IMR-90 (cell line): ENCODE data around the gene PKDCC. TPM values are rescaled to one million over a fixed set of nuclear protein-coding genes. Genes with fewer than 3 reads are reported as not detected.

ENCODE experiments used
- ATAC-seq: fragments of 200-7000 bp; cut with Tn5 transposase; 2 replicates; pipeline ENCODE4 v1.9.1; 2020; ENCODE audit warnings: low read depth, mild to moderate bottlenecking, moderate library complexity
- BruUV-seq: library from RNA; stranded (reverse); fragments of 400-500 nt; replicated peaks from 2 replicates; lab custom pipeline; 2021; lab: Mats Ljungman, UMichigan
- CTCF ChIA-PET: fragments of 300-600 bp; formaldehyde crosslinking; extraction: SDS; loops from one replicate; lab custom pipeline; 2021; ENCODE audit warnings: antibody characterized with exemption; lab: Yijun Ruan, JAX
- POLR2A ChIA-PET: fragments of 300-600 bp; sonication (Branson Sonifier 250); formaldehyde crosslinking; loops from one replicate; lab custom pipeline; 2022; ENCODE audit warnings: antibody characterized with exemption; ENCODE audit not compliant: unreplicated experiment; lab: Charles Lee
- DNase-seq: peaks from one replicate; pipeline ENCODE4 v3.0.0; 2013
- H2AFZ ChIP-seq: replicated peaks from 2 replicates; pipeline ENCODE3; 2013; ENCODE audit warnings: low read length, mild to moderate bottlenecking; ENCODE audit not compliant: poor library complexity
- H2AK5ac ChIP-seq: 2 replicates; pipeline ENCODE4 v1.6.1; 2013; ENCODE audit warnings: low read depth, low read length, inconsistent platforms
- H2AK9ac ChIP-seq: replicated peaks from 2 replicates; pipeline ENCODE3; 2013; ENCODE audit warnings: mild to moderate bottlenecking, low read depth, low read length, moderate library complexity; ENCODE audit not compliant: poor library complexity
- H2BK120ac ChIP-seq: 2 replicates; pipeline ENCODE4 v1.6.1; 2013; ENCODE audit warnings: low read depth, low read length, inconsistent platforms
- H2BK15ac ChIP-seq: 3 replicates; pipeline ENCODE4 v1.6.1; 2013; ENCODE audit warnings: low read depth, low read length, inconsistent platforms
- H2BK20ac ChIP-seq: 2 replicates; pipeline ENCODE4 v1.6.1; 2013; ENCODE audit warnings: low read depth, mild to moderate bottlenecking, inconsistent platforms, low read length, moderate library complexity
- H2BK5ac ChIP-seq: 2 replicates; pipeline ENCODE4 v1.6.1; 2013; ENCODE audit warnings: mild to moderate bottlenecking, low read depth, low read length, inconsistent platforms; ENCODE audit not compliant: poor library complexity, severe bottlenecking
- H3K14ac ChIP-seq: replicated peaks from 2 replicates; pipeline ENCODE4 v1.6.1; 2013; ENCODE audit warnings: low read depth, low read length, inconsistent platforms
- H3K18ac ChIP-seq: 2 replicates; pipeline ENCODE4 v1.6.1; 2013; ENCODE audit warnings: low read depth, low read length, control low read depth
- H3K23ac ChIP-seq: 2 replicates; pipeline ENCODE4 v1.6.1; 2013; ENCODE audit warnings: low read depth, low read length, inconsistent platforms
- H3K27ac ChIP-seq: 2 replicates; pipeline ENCODE4 v1.5.1; 2013; ENCODE audit warnings: mild to moderate bottlenecking, control low read depth, low read length; ENCODE audit not compliant: insufficient read depth
- H3K27me3 ChIP-seq: 2 replicates; pipeline ENCODE4 v1.6.1; 2013; ENCODE audit warnings: low read length; ENCODE audit not compliant: control insufficient read depth, insufficient read depth
- H3K36me3 ChIP-seq: 2 replicates; pipeline ENCODE4 v1.6.1; 2013; ENCODE audit warnings: low read length, mixed read lengths; ENCODE audit not compliant: control insufficient read depth, insufficient read depth
- H3K4ac ChIP-seq: 2 replicates; pipeline ENCODE4 v1.6.1; 2013; ENCODE audit warnings: low read depth, low read length, inconsistent platforms
- H3K4me1 ChIP-seq: 2 replicates; pipeline ENCODE4 v1.6.1; 2013; ENCODE audit warnings: low read length, mixed read lengths; ENCODE audit not compliant: control insufficient read depth, insufficient read depth
- H3K4me2 ChIP-seq: 2 replicates; pipeline ENCODE4 v1.6.1; 2013; ENCODE audit warnings: low read depth, mild to moderate bottlenecking, control low read depth, low read length, moderate library complexity
- H3K4me3 ChIP-seq: 2 replicates; pipeline ENCODE4 v1.5.1; 2013; ENCODE audit warnings: low read depth, mild to moderate bottlenecking, control low read depth, low read length, moderate library complexity; ENCODE audit not compliant: insufficient read depth
- H3K56ac ChIP-seq: 2 replicates; pipeline ENCODE4 v1.6.1; 2013; ENCODE audit warnings: low read length, inconsistent platforms; ENCODE audit not compliant: insufficient read depth; ENCODE audit errors: extremely low read depth
- H3K79me1 ChIP-seq, 2 experiments: 2 replicates each; pipeline ENCODE4 v1.6.1; 2013; ENCODE audit warnings: low read length in 2 of 2, inconsistent platforms in 1 of 2, low read depth in 1 of 2
- H3K9ac ChIP-seq: 2 replicates; pipeline ENCODE4 v1.6.1; 2013; ENCODE audit warnings: low read depth, low read length, control low read depth
- H3K9me1 ChIP-seq: 2 replicates; pipeline ENCODE4 v1.6.1; 2013; ENCODE audit warnings: low read length, inconsistent platforms; ENCODE audit not compliant: insufficient read depth
- H3K9me3 ChIP-seq: 2 replicates; pipeline ENCODE4 v1.6.1; 2013; ENCODE audit warnings: low read length; ENCODE audit not compliant: control insufficient read depth, insufficient read depth
- H4K20me1 ChIP-seq: 2 replicates; pipeline ENCODE4 v1.6.1; 2013; ENCODE audit warnings: low read length, inconsistent platforms; ENCODE audit not compliant: insufficient read depth
- H4K5ac ChIP-seq: 2 replicates; pipeline ENCODE4 v1.6.1; 2013; ENCODE audit warnings: mild to moderate bottlenecking, low read depth, low read length, control low read depth
- H4K8ac ChIP-seq, 2 experiments: 2 replicates each; pipeline ENCODE4 v1.6.1; 2013; ENCODE audit warnings: low read depth in 2 of 2, low read length in 2 of 2, control low read depth in 1 of 2, inconsistent platforms in 1 of 2
- H4K91ac ChIP-seq: 2 replicates; pipeline ENCODE4 v1.6.1; 2013; ENCODE audit warnings: low read depth, low read length, inconsistent platforms; ENCODE audit not compliant: insufficient read depth
- CEBPB ChIP-seq: IDR thresholded peaks from 2 replicates; pipeline ENCODE4 v1.6.1; 2012; ENCODE audit warnings: low read depth, low read length, improper control_type of control experiment
- CHD1 ChIP-seq: IDR thresholded peaks from 2 replicates; pipeline ENCODE4 v1.6.1; 2012; ENCODE audit warnings: low read depth, low read length, improper control_type of control experiment
- MAFK ChIP-seq: IDR thresholded peaks from 2 replicates; pipeline ENCODE4 v1.6.1; 2012; ENCODE audit warnings: low read depth, low read length, improper control_type of control experiment
- MAZ ChIP-seq: IDR thresholded peaks from 2 replicates; pipeline ENCODE4 v1.6.1; 2012; ENCODE audit warnings: low read depth, mild to moderate bottlenecking, low read length, improper control_type of control experiment, moderate library complexity, borderline replicate concordance
- NFE2L2 ChIP-seq: fragments of 150-350 bp; IDR thresholded peaks from 2 replicates; pipeline ENCODE4 v1.6.1; 2016; ENCODE audit warnings: low read depth, mild to moderate bottlenecking, low read length
- POLR2A ChIP-seq: IDR thresholded peaks from 2 replicates; pipeline ENCODE4 v1.6.1; 2012; ENCODE audit warnings: mild to moderate bottlenecking, low read depth, low read length
- RAD21 ChIP-seq: IDR thresholded peaks from 2 replicates; pipeline ENCODE4 v1.6.1; 2012; ENCODE audit warnings: low read length, improper control_type of control experiment
- RCOR1 ChIP-seq: IDR thresholded peaks from 2 replicates; pipeline ENCODE4 v1.6.1; 2012; ENCODE audit warnings: mild to moderate bottlenecking, low read length, improper control_type of control experiment; ENCODE audit not compliant: insufficient replicate concordance
- RFX5 ChIP-seq: IDR thresholded peaks from 2 replicates; pipeline ENCODE4 v1.8.0; 2012; ENCODE audit warnings: low read depth, mild to moderate bottlenecking, low read length, moderate library complexity
- WGBS, 2 experiments: methylation state at CpG; one replicate each; pipeline versions ENCODE4 v1.1.5 to v1.1.7; 2013; ENCODE audit warnings: missing lambda C conversion rate in 2 of 2; ENCODE audit not compliant: insufficient read length in 1 of 2; ENCODE audit errors: extremely low coverage in 2 of 2; 5-methylcytosine and 5-hydroxymethylcytosine counted together
- dilution Hi-C: fragments of 300-500 bp; cut with HindIII; formaldehyde crosslinking; loops from one replicate; pipeline ENCODE4 v1.14.3; 2018; ENCODE audit warnings: low sequenced_read_pairs; ENCODE audit not compliant: unreplicated experiment
- in situ Hi-C: fragments of 300-500 bp; cut with MboI; formaldehyde crosslinking; loops from 3 replicates; pipeline ENCODE4 v1.14.3; 2019; ENCODE audit warnings: low sequenced_read_pairs, inconsistent platforms, mixed read lengths
- intact Hi-C: fragments of 100-400 bp; cut with micrococcal nuclease; formaldehyde crosslinking; loops from 2 replicates; pipeline ENCODE4 v1.10.0; 2022
- polyA plus RNA-seq, 3 experiments: library from polyadenylated mRNA; depleted of rRNA; stranded (reverse); fragments of >200 nt; gene quantifications; 2 replicates each; pipeline ENCODE4 v1.2.3, GENCODE V29; 2012; ENCODE audit warnings: low replicate concordance in 1 of 3
- total RNA-seq: library from RNA; depleted of rRNA; stranded (reverse); fragments of >200 nt; gene quantifications from 2 replicates; pipeline ENCODE4 v1.2.3, GENCODE V29; 2012
- TF ChIP-seq, protein P1 (sequence below): fragments of 150-350 bp; IDR thresholded peaks from 2 replicates; pipeline ENCODE4 v1.6.1; 2016; ENCODE audit warnings: low read depth, mild to moderate bottlenecking, low read length, moderate library complexity, borderline replicate concordance

The PKDCC gene
- total and polyA plus RNA-seq, 2 of the 4 experiments (the other 2 are of a cell fraction): 55.6 to 95.7 TPM

DNA sequence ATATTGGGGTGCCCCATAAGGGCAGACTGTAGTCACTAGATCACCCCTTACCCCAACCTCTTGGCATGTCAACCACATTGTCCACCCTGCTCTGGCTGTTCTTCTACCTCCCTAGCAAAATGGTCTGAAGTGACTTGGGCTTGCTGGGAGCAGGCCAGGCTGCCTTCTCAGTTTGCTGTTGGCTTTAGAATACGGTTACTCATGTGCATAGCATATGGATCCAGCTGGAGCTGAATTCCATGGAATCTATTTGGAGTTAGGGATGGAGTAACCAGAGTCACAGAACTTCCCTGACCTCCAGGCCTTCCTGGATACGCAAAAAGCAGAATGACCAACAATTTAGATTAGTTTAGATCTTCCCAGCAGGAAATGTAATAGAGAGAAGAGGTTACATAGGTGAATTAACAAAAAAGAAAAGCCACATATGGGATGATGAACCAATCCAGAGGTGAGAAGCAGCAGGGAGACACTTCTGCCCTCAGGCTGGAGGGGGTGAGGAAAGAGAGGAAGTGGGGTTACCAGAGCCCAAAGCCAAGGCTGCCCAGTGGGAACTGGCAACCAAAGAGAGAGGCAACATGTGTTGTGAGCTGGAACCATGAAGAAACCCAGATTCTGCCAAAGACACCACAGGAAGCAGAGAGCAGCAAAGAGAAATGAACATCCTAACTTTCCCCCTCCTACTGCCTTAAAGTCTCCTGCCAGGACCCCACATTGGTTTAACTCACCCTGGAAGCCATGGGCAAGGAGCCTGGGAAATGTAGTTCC lies 26.1 kb downstream of the PKDCC start (continued):
- TF ChIP-seq MAZ: no peak
- TF ChIP-seq NFE2L2: no peak

DNA sequence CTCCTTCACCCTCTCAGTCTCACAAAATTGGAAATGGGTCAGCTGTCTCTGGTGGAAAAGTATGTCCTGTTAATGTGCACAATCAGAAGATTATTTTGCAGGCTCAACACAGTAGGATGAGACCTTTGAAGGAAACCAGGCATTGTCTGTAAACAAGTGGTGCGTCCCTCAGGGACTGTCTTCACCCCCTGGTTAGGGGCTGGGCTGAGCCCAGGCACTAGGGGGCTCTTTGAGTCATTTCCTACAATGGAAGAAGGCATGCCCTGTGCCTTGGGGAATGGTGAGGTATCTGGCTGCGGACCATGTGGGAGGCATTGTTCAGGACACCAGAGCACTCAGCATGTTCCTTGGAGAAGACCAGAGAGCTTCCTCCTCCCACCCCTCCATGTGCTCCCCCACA lies 26.8 kb downstream of the PKDCC start:
- no TSS peak for BruUV-seq
- Histone ChIP-seq H3K14ac (peak overlapping the region; percentile 74), H2AK5ac (peak overlapping the region; percentile 80; the same call in 1 of the 2 replicates), H3K4me2 (no peak overlapping the region), H2BK15ac (peak overlapping the region; percentile 71; the same call in 1 of the 3 replicates), H4K5ac (peak overlapping the region; percentile 86), H3K56ac (no peak overlapping the region), H3K9me3 (0 out of 2 replicates have a peak, but pooled peaks cover 2% of the 10 kb centered on the region), H3K36me3 (no peaks in the 10 kb centered on the region), H3K9ac (no peak overlapping the region), H3K4me3 (no peak overlapping the region), H2BK20ac (peak overlapping the region; percentile 78; the same call in 1 of the 2 replicates), H3K79me1 (no peaks in the 10 kb centered on the region), H4K8ac (peak overlapping the region; percentile 51 to 59; a peak in 2 of 4 replicates), H3K27me3 (no peaks in the 10 kb centered on the region), H3K9me1 (0 out of 2 replicates have a peak, but pooled peaks cover 2% of the 10 kb centered on the region), H2BK5ac (no peak overlapping the region), H2AFZ (no peak overlapping the region), H4K20me1 (no peaks in the 10 kb centered on the region), H3K4ac (peak overlapping the region; percentile 75), H3K18ac (peak overlapping the region; percentile 92), H3K23ac (peak overlapping the region; percentile 70; the same call in 1 of the 2 replicates), H3K4me1 (peaks cover 25% of the 10 kb centered on the region), H2BK120ac (peak overlapping the region; percentile 81), H4K91ac (peak overlapping the region; percentile 74; the same call in 1 of the 2 replicates), H2AK9ac (no peak overlapping the region), H3K27ac (peak overlapping the region; percentile 92; the same call in 1 of the 2 replicates)
- dilution Hi-C loops (loop anchor here (25.0 kb wide), 1 partner anchor 187 kb away; no protein-coding TSS in a partner anchor), intact Hi-C loops (no loop called here), in situ Hi-C loops (no loop called here)
- POLR2A ChIA-PET: no interaction called here
- TF ChIP-seq, protein P1, sequence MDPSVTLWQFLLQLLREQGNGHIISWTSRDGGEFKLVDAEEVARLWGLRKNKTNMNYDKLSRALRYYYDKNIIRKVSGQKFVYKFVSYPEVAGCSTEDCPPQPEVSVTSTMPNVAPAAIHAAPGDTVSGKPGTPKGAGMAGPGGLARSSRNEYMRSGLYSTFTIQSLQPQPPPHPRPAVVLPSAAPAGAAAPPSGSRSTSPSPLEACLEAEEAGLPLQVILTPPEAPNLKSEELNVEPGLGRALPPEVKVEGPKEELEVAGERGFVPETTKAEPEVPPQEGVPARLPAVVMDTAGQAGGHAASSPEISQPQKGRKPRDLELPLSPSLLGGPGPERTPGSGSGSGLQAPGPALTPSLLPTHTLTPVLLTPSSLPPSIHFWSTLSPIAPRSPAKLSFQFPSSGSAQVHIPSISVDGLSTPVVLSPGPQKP: no peak
- no peak for TF ChIP-seq CEBPB
- TF ChIP-seq RFX5: no peak
- no peak for TF ChIP-seq RCOR1
- no peak for TF ChIP-seq POLR2A
- no peak for TF ChIP-seq NFE2L2
- no peak for TF ChIP-seq MAFK
- no peak for TF ChIP-seq CHD1
- no peak for TF ChIP-seq RAD21
- no peak for ATAC-seq
- no peak for DNase-seq
- CTCF ChIA-PET: no interaction called here
- no CpG with 5 or more reads among the region's 2 CpGs for WGBS, 2 experiments
